ENCODE data around the gene GPR39. TPM values are rescaled to one million over a fixed set of nuclear protein-coding genes. Genes with fewer than 3 reads are reported as not detected.

GPR39 gene
- total RNA-seq, 1 donor from 2014 or later, result 7.4 TPM

GRCh38 chr2:132595186-132595585 is 178.6 kb downstream of the GPR39 start:
- no peak for ATAC-seq
- no peak for DNase-seq (ENCODE audit: low spot score)

GRCh38 chr2:132595693-132596092 is 179.1 kb downstream of the GPR39 start:
- DNase-seq (ENCODE audit: low spot score), result no peak

GRCh38 chr2:132597166-132597565 is 180.6 kb downstream of the GPR39 start:
- DNase-seq (ENCODE audit: low spot score) (no peak), ATAC-seq (no peak)

More at GRCh38 chr2:132595693-132596092, 179.1 kb downstream of the GPR39 start:
- ATAC-seq, result no peak

- DNase-seq (ENCODE audit: low spot score) (no peak), ATAC-seq (no peak)
Observed at GRCh38 chr2:132597831-132598230, 181.2 kb downstream of the GPR39 start.

GRCh38 chr2:132598536-132598935 is 181.9 kb downstream of the GPR39 start:
- ATAC-seq (no peak), DNase-seq (ENCODE audit: low spot score) (no peak)

GRCh38 chr2:132599556-132599955 is 183.0 kb downstream of the GPR39 start:
- DNase-seq (ENCODE audit: low spot score) (no peak), ATAC-seq (no peak)

GRCh38 chr2:132604561-132604960 is 188.0 kb downstream of the GPR39 start:
- DNase-seq (ENCODE audit: low spot score), result no peak
- no peak for ATAC-seq

- DNase-seq (ENCODE audit: low spot score) (no peak), ATAC-seq (no peak)
Observed at GRCh38 chr2:132605236-132606180, 188.9 kb downstream of the GPR39 start.

GRCh38 chr2:132606649-132607048 is 190.0 kb downstream of the GPR39 start:
- DNase-seq (ENCODE audit: low spot score), result no peak
- ATAC-seq, result no peak

GRCh38 chr2:132607426-132608090 is 191.0 kb downstream of the GPR39 start:
- no peak for ATAC-seq
- DNase-seq (ENCODE audit: low spot score), result no peak

GRCh38 chr2:132608311-132608710 is 191.7 kb downstream of the GPR39 start:
- ATAC-seq (no peak), DNase-seq (ENCODE audit: low spot score) (no peak)

- ATAC-seq (no peak), DNase-seq (ENCODE audit: low spot score) (no peak)
Observed at GRCh38 chr2:132609101-132609890, 192.7 kb downstream of the GPR39 start.

GRCh38 chr2:132611719-132612118 is 195.1 kb downstream of the GPR39 start:
- ATAC-seq (no peak), DNase-seq (ENCODE audit: low spot score) (no peak)

- no peak for DNase-seq (ENCODE audit: low spot score)
- ATAC-seq, result no peak
Observed at GRCh38 chr2:132615329-132616085, 198.9 kb downstream of the GPR39 start.

- peak; percentile 58 for DNase-seq (ENCODE audit: low spot score)
- peak; percentile 75 for ATAC-seq
Observed at GRCh38 chr2:132617989-132618388, 201.4 kb downstream of the GPR39 start.

- no peak for DNase-seq (ENCODE audit: low spot score)
Observed at GRCh38 chr2:132618734-132619133, 202.1 kb downstream of the GPR39 start.

GRCh38 chr2:132620115-132620514 is 203.5 kb downstream of the GPR39 start:
- DNase-seq (ENCODE audit: low spot score), result no peak

More at GRCh38 chr2:132618734-132619133, 202.1 kb downstream of the GPR39 start:
- no peak for ATAC-seq

GRCh38 chr2:132621131-132621875 is 204.7 kb downstream of the GPR39 start:
- peak; percentile 85 for ATAC-seq

More at GRCh38 chr2:132620115-132620514, 203.5 kb downstream of the GPR39 start:
- no peak for ATAC-seq

GRCh38 chr2:132623096-132623839 is 206.7 kb downstream of the GPR39 start:
- ATAC-seq, result no peak
- DNase-seq (ENCODE audit: low spot score), result no peak

More at GRCh38 chr2:132621131-132621875, 204.7 kb downstream of the GPR39 start:
- peak; percentile 69 for DNase-seq (ENCODE audit: low spot score)
